GM21619 (cell line): ENCODE results near the gene ZBTB38.

Experiments
- ATAC-seq: cut with Tn5 transposase; IDR thresholded peaks from one replicate; pipeline ENCODE4 v1.9.1; 2021; ENCODE audit not compliant: unreplicated experiment

The ZBTB38 gene

DNA sequence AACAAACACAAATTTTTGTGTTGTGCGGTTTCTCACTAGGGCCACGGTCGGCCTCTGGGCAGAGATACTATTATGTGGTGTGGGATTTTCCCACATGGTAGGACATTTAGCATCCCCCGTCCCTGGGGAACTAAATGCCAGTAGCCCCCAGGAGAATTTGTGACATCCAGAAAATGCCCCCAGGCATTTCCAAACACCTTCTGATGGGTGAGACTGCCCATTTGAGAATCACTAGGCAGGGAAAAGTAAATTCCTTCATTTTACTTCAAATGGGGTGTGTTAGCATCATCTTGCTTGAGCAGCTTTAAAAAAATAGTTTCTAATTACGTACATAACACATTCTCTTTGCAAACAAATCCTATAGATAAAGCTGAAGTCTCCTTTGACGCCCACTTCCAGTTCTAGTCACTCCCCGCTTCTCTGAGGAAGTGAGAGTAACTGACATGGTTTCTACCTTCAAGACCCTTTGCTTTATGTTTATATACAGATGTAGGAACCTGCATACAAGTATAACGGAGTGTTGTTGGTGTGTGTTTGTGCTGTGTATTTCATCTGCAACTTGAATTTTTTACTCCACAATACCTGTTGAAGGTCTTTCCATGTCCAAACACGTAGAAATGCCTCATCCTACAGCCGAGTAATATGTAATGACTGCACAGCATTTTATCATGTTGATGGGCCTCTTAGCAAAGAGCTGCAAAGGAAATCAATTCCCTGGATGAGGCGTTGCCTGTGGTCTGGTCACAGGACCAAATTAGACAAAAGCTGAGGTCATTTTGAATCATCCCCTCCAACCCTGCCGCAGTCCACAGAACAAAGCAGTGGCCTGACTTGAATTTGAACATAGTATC is 31.4 kb upstream of the ZBTB38 start:
- peak; percentile 83 for ATAC-seq

DNA sequence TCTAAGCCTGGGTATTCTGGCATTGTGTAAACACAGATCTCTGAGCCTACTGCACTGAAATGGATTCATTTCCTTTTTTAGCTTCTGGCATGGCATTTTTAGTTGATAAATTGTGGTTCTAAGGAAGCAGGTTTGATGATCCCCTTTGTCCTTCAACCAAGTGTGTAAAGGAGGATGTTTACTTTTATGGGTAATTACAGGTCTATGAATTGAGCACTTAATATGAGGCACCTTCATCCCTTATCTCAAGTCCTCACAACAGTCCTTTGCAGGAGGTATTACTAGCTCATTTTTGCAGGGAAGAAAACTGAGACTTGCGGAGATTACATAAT is 30.8 kb upstream of the ZBTB38 start:
- ATAC-seq, result no peak

DNA sequence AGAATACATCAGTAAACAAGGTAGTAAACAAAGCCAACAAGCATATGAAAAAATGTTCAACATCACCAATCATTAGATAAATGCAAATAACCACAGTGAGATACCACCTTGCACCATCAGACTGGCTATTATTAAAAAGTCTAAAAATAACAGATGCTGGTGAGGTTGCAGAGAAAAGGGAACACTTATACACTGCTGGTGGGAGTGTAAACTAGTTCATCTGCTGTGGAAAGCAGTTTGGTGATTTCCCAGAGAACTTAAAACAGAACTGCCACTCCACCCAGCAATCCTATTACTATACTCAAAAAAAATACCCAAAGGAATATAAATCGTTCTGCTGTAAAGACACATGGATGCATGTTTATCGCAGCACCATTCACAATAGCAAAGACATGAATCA is 30.3 kb upstream of the ZBTB38 start:
- no peak for ATAC-seq

DNA sequence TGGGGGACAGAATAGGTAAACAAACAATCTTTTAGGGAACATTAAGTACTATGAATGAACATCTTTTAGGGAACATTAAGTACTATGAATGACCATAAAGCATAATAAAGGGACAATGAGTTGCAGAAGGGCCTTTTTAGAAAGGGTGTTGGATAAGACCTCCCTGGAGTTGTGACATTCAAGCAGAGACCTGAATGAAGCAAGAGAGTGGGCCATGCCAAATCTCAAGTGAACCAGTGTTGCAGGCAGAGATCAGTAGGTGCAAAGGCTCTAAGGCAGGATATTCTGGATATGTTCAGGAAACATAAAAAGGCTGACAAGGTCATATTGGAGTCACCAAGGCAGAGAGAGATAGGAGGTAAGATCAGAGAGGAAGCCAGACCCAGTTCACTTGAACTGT is 29.4 kb upstream of the ZBTB38 start:
- ATAC-seq, result no peak

DNA sequence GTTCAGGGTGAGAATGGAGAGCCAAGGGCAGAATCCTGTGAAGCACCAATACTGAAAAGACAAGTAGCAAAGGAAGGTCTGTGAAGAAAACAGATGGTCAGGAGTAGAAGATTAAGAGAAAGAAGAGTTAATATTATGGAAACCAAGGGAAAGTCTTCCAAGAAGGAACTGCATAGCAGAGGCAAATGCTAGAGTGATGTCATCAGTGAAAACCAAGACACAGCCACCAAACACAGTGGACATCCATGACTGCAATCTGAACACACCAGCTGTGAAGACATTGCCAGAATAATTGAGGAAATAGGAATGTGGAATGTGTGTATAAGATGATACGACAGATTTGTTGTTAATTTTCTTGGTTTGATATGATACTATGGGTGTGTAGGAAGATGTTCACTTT is 26.8 kb upstream of the ZBTB38 start:
- no peak for ATAC-seq

DNA sequence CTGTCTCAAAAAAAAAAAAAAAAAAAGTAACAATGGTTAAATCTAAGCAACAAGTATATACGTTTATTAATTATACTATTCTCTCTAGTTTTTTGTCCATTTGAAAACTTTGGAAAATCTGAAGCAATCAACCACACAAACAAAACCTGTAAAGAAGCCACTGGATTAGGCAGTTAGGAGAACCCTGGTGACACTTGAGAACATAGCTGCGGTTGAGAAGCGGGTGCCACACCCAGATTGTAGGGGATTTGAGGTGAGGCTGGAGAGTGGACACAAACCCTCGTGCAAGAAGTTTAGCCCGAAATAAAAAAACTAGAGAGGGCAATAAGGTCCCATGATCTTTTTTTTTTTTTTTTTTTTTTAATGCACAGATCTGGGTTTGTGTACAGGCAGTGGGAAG is 25.9 kb upstream of the ZBTB38 start:
- no peak for ATAC-seq

DNA sequence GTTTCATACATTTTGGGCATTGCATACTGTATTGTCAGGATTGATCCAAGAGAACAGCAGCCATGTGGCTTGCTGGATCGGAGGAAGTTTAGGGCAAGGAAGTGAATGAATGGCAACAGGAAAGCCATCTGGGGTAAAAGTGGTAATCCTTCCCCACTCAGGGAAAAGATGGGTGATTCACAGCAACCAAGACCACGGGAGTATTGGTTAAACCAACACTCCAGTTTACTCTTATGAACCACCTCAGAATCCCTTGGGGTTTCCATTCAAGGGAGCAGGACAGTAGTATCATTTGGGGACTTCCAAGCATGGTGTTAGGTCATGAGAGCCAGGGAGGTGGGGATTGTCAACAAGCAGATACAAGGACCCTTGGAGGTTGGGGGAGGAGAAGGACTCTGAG is 25.2 kb upstream of the ZBTB38 start:
- no peak for ATAC-seq

DNA sequence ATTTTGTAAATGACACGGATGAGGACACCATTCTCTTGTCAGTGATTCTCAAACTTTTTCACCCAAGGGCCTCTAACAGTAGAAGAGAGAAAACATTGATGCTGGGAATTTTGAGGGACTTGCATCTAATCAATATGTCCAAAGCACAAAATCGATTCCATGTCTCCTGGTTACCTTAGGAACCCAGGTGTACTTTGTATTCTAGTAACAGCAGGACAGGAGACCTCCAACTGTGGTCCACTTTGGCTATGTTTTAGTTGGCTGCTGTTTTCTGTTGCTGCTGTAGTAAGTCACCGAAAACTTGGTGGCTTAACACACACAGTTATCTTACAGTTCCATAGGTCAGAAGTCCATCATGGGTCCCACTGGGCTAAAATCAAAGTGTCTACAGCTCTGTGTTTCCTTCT is 24.4 kb upstream of the ZBTB38 start:
- no peak for ATAC-seq

DNA sequence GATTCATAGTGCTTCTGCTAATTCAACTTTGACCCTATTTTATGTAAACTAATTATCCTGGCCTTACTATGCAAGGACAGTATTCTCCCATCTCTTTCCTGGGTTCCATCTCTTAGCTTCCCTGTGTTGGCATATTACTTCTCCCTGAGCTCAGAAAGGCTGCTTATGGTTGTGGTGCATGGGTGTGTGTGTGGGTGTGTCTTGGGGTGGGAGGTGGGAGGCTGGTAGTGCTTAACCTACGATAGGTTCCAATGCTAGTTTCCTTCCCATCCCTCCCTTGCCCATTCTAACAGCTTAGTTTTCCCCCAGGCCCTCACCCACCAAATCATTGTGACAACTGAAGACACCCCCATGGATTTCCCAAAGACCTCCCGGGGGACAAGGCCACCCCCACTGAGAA is 22.8 kb upstream of the ZBTB38 start:
- no peak for ATAC-seq

DNA sequence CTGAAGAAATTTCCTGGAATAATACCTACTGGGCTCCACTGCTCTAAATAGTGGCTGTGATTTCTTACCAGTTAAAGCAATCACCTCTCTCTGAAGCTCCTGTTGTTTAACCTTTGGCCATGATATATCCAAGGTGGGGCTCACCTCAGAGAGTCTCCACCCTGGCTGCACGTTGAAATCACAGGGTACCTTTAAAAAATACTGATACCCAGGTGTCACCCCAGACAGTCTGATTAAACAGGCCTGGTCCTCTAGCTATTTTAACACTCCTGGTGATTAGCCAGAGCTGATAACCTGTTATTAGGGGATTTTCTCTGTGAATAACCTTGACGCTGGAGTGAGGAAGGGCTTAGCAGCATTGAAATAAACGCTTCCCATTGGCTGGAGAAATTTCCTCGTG is 22.3 kb upstream of the ZBTB38 start:
- no peak for ATAC-seq

DNA sequence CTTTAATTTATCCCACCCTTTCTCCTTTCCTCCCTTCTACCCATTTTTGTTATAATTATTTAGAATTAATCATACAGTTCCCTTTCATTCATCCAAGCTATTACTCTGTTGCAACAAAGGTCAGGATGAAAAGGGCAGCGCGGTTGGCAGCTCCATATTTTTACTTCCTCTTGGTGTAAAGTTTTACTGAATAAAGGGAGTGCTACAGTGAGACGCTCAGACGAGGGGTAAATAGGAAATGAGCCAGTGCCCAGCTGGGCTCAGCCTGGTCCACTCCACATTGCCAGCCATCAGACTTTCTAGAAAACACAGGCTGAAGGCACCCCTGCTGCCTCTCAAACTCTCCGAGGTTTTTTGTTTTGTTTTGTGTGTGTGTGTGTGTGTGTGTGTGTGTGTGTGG is 21.9 kb upstream of the ZBTB38 start:
- no peak for ATAC-seq

DNA sequence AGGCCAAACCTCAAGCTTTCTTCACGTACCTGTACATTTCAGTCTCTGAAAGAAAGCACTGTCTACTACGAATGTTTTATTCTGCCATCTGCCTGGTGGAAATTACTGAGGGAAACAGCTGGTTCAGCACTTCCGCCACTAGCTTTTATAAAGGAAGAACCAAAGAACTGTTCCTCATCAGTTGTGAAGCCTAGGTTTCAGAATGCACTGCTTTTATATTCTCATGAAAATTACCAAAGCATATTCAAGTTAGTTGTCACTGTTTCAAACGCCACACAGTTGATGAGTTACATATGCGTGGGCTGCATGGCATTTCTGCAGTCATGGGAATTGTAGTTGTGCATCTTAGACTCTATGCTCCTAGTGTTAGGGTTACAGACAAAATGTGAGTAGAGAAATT is 21.5 kb upstream of the ZBTB38 start:
- ATAC-seq, result no peak

DNA sequence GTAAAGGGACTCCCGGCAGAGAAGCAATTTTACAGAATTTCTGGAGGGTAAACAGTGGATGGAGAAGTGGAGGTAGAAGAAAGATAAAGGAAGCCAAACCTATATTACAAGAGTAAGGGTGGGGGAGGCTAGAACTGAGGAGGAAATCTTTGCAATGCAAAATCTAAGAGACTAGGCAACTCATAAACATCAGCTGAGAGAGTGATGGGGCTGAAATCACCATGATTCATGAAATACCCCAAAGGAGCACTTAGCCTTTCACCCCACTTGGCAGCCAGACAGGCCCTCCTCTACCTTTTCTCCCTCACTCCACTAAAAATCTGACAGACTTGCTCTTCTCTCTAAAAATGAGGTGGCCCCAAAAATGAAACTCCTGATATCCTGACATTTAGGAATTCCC is 19.5 kb upstream of the ZBTB38 start:
- no peak for ATAC-seq

DNA sequence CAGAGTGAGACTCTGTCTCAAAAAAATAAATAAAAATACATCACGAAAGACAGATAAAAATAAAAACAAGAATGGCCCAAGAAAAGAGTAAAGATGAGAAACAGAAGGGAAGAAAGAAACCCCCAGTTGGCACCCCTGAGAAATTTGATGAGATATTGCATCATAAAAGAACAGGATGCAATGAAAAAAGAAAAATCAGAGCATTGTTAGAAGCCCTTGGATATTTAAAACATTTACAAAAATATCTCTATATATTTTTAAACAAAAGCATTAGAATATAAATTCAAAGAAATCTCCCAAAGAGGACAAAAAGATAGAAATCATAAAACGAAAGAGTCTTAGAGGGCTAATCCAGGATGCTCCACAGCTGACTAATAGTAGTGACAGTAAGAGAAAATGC is 18.6 kb upstream of the ZBTB38 start:
- no peak for ATAC-seq

DNA sequence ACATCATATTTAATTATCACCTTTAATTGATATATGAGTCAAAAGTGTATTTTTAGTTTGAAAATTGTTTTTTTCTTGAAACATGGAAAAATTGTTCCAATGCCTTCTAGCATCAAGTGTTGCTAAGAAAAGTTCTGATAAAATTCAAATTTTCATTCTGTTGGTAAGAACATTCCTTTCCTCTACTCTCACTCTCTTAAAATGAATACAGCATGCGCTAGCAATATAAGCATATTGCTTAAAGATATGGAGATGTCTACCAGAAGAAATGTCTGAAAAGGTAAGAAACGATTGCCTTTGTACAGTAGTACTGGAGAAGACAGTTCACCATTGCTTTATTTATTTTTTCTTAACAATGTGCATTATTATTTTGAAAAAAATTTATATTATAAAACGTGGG is 17.6 kb upstream of the ZBTB38 start:
- no peak for ATAC-seq

DNA sequence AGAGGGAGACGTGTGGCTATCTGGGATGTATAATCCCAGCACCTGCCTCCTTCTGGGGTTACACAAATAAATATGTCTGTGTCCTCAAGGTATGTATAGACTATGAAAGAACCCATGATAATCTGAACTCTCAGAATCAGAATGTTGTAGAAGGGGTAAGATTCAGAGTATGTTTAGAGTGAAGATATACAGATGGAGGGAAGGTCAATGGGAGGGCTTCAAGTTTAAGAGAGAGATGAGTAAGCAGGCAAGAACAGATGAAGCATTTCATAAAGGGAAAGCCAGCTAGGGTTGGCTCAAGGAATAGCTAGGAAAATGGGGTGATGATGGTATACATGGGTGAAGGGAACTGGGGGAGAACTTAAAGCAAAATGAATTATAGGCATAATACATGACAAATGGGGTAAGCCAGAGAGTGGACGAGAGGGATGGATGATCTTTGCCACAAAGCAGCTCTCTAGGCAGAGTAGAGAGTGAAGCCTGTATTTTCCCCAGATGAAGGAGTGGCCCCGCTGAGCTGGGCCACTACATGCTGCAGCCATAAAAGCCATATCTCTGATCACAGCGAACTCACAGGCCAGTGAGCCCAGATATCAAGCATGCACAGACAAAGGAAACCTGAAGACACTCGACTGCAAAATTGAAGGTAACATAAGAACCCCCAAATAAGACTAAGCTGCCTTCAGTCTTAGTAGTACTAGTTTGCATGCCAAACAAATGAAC is 15.9 kb upstream of the ZBTB38 start:
- ATAC-seq, result no peak

DNA sequence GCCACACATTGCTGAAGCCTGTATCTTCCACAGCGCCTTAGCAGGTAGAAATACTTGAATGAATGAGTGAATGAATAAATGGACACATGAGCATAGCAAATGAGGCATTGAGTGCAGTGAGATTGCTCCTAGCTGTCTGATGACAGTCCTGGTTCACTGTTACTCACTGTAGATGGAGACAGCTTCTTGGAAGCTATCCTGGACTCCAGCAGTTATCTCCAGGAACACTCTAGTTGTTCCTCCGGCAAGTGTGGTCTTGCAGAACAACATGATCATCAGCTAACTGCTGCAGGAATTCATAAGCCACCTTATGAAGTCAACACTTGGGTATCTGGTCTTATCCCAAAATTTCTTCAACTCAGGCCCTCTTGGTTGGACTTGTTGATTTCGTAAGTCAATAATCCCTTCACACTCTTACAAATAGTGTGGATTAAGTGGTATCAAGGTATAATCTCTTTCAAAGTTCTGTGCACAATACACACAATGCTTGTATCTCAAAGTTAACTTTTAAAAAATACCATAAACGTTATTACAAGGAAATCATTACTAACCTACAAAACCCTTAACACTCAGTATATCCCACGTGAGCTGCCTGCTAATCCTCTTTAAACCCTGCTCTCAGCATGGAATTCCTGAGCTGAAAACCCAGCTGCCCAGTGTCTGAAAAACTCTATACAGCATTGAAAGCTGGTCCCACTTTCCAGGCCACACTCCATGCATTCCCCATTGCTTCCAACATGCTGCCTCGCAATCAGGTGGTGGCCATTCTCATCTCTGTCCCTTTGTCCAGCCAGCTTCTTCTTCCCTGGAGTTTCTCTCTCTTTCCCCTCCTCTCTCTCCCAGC is 14.4 kb upstream of the ZBTB38 start:
- no peak for ATAC-seq

DNA sequence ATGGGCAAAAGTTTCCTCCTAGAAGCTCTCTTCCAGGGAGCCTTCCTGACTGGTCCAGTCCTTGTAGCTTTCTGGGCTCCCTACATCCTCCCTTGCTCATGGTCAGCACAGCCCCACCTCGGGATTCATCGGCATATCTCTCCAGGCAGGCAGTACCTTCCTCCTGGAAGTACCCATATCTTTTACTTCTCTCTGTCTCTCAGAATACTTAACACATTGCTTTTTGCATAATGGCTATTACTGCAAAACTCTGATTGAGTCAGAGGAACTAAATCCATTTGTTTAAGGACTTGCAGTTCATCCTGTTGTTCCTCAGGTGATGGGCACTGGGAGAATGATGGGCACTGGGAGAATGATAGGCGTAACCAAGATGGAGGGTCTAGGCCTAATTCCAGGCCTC is 13.8 kb upstream of the ZBTB38 start:
- no peak for ATAC-seq

DNA sequence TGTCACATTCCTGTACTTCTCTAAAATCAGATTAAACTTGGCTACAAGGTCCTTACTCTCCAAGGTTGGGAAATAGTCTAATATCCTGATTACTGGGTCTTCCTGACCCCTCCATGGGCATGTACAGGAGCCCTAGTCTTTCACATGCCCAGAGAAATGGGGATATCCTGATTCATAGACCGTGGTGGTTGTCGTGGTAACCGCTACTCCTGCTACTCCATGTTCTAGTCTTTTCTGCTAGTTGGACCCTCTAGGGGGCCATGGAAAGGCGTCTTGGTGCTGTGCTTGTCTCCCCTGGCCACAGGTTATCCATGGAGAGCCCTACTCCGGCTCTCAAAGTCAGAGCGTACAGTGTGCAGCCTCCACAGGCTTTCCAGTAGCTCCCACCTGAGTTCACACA is 13.1 kb upstream of the ZBTB38 start:
- ATAC-seq, result no peak

DNA sequence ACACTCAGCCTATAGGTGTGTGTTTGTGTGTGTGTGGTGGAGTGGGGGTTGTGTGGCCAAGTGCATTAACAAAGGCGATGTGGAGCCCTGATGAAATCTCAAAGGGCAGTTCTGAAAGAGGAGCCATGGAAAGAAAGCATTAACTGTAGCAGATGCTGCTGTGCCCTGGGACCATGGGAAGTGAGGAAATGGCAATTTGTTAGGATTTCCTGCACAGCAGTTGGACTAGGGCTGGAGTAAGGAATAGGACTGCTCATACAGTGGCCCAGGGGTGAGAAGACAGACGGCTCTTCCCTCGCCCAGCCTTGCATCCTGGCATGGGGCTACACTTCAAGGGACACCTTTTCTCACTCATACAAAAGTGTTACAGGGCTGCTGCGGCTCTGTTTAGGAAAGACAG is 12.3 kb upstream of the ZBTB38 start:
- no peak for ATAC-seq

DNA sequence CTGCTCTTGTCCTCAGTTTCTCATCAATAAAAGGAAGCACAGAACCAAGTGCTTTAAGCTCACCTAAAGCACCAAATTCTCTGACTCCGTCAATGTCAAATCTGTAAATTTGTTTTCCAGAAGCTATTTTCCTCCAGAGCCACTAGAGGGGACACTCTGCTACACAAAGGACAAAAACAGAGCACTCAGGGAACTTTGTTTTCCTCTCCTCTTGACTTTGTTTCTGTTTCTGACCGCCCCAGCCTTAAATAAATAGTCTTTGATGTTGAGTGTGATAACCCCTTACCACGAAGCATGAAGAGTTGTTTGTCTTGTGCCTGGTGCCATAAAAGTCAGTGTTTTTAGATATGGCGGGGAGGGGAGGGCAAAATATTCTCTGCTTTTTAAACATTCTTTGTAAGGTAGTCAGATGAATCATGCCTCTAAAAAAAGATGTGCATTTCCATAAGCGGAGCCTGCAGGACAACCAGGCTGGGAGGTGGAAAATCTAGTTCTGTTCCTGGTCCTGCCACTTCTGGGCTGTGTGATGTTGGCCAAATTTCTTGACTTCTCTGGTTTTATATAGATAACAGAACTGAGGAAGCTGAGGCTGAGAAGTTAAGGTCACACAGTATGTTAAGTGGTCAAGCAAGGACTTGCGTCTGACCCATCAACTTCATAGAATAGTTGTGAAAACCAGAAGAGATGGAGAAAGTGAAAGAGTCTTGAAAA is 7.3 kb upstream of the ZBTB38 start:
- peak; percentile 59 for ATAC-seq
